Fibroblast of mammary gland (primary cell): ENCODE measurements around the gene CALM1.

Experiments
- DNase-seq: peaks from one replicate; pipeline ENCODE4 v3.0.0-alpha.2; 2010; ENCODE audit warnings: low read depth
- H3K4me3 ChIP-seq: 2 replicates; pipeline ENCODE4 v1.5.1; 2011; ENCODE audit warnings: low read depth, mild to moderate bottlenecking, low read length, moderate library complexity; ENCODE audit not compliant: control insufficient read depth
- CTCF ChIP-seq: conservative IDR thresholded peaks from 2 replicates; pipeline ENCODE4 v1.5.1; 2011; ENCODE audit warnings: low read depth, low read length, inconsistent platforms; ENCODE audit not compliant: control insufficient read depth, insufficient read depth

CALM1 gene

GRCh38 chr14:90358359-90358758 is 38.5 kb upstream of the CALM1 start:
- no peak for TF ChIP-seq CTCF
- H3K4me3 ChIP-seq = no peak overlapping the region
- DNase-seq = no peak

GRCh38 chr14:90361865-90362557 is 34.8 kb upstream of the CALM1 start:
- no peak for DNase-seq
- H3K4me3 ChIP-seq = no peak overlapping the region

GRCh38 chr14:90362558-90362896 is 34.3 kb upstream of the CALM1 start:
- no peak for TF ChIP-seq CTCF
- DNase-seq = no peak
- no peak overlapping the region for H3K4me3 ChIP-seq

More at GRCh38 chr14:90361865-90362557, 34.8 kb upstream of the CALM1 start:
- no peak for TF ChIP-seq CTCF

GRCh38 chr14:90368946-90369721 is 27.7 kb upstream of the CALM1 start:
- peak; percentile 67 for DNase-seq
- peak; percentile 19 for TF ChIP-seq CTCF
- no peak overlapping the region for H3K4me3 ChIP-seq

GRCh38 chr14:90373887-90374286 is 22.9 kb upstream of the CALM1 start:
- no peak for TF ChIP-seq CTCF
- no peak for DNase-seq
- no peak overlapping the region for H3K4me3 ChIP-seq

GRCh38 chr14:90374813-90375212 is 22.0 kb upstream of the CALM1 start:
- no peak overlapping the region for H3K4me3 ChIP-seq

More at GRCh38 chr14:90374813-90375212, 22.0 kb upstream of the CALM1 start:
- no peak for TF ChIP-seq CTCF
- DNase-seq = no peak
